ENCODE data around the gene CLEC4D.
"Not testable (repeated sequence)": the region's sequence is repeated elsewhere in the genome, so short reads cannot be mapped to it uniquely, and the experiment has no call there.

The CLEC4D gene

DNA sequence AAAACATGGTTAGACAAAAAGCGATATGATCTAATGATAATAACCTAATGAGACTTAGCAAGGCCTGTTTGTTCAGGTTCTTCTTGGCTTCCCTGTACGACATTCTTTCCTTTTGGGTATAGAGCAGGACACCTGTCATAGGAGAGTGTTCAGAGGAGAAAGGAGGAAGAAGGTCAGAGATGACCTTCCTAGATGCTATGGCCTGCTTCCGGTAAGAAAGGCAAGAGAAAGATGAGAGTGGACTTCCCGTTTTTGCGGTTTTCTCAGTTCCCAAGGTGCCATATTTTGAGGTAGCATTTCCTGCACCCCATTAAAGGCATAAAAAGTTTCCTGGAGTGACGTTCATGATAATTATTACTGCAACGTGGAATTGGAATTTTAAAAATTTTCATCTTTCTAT is 18.7 kb downstream of the CLEC4D start:
- DNase-seq (ENCODE audit: low read depth in 2 of 2) = no peak

DNA sequence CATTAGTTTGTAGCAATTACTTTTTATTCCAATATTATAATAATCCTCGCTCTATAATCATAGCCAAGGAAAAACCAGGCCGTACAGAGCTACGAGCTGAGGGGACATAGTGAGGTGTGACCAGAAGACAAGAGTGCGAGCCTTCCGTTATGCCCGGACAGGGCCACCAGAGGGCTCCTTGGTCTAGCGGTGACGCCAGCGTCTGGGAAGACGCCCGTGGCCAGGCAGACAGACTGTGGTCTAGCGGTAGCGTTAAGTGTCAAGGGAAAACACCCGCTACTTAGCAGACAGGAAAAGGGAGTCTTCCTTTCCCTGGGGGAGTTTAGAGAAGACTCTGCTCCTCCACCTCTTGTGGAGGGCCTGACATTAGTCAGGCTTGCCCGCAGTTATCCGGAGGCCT is 24.5 kb downstream of the CLEC4D start:
- DNase-seq (ENCODE audit: low read depth in 2 of 2) = not testable (repeated sequence)

DNA sequence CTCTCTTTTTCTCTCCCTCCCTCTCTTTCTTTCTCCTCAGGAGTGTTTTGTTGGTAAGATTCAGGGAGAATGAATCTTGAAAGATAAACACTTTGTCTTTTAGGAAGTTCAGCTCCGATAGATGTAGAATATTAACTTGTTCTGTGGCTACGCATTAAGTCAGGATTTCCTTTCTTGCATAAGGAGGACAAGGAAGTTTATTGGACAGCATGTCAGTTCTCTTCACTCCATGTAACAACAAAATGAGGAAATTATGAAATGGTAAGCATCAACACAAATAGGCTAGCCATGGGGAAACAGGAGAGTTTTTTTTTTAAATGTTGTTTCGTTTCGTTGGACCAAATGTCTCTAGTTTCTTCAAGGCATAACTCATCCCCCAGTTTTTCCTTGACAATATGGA is 27.5 kb downstream of the CLEC4D start, which contains the start of gene CLEC4E:
Gene CLEC4E (minus strand): TSS at position 75 of the 400 bp plus-strand sequence. CDS start 108 bp downstream, outside the sequence.
- not testable (repeated sequence) for DNase-seq (ENCODE audit: low read depth in 2 of 2)

DNA sequence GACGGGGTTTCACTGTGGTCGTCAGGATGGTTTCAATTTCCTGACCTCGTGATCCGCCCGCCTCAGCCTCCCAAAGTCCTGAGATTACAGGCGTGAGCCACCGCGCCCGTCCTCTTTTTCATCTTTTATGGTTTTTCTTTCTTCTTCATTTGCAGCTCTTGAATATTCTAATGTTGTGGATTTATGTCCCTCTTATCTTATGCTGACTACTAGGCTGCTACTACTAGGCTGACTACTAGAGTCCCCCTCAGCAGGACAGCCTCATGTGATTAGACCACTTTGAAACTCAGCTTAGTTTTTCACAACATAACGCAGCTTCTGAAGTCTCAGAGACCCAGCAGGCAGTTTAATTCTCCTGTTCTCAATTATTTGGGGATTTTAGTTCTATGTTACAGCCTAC is 28.3 kb downstream of the CLEC4D start:
- DNase-seq (ENCODE audit: low read depth in 2 of 2) = no peak

DNA sequence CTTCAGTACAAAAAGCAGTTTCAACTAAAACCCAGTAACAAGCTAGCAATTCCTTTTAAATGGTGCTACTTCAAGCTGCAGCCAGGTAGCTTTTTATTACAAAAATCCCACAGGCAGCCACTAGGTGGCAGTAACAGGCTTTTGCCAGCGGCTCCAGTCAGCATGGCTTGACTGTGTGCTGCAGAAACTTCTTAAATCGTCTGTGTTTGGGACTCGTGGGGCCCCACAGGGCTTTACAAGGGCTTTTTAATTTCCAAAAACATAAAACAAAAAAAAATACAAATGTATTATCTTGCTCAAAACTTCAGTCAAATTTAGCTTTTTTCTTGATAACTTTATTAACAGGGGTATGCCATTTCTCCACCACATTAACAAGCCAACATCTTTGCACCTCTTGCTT is 31.0 kb downstream of the CLEC4D start:
- peak; percentile 44 to 56 for DNase-seq (ENCODE audit: low read depth in 2 of 2)

DNA sequence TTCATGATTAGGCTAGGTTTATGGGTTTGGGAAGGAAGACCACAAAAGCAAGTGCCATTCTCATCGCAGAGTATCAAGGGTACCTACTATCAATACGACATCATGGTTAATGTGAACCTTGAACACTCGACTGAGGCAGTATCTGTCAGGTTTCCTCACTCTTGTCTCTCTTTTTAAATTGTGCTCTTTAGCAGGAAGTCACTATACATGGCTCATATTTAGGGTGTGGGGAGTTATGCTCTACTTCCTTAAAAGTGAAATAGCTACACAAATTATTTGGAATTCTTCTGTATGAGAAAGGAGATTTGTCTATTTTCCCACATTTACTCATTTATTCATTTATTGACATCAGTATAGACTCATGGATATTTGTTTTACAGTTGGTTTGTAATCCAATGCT is 33.3 kb downstream of the CLEC4D start:
- DNase-seq (ENCODE audit: low read depth in 2 of 2) = no peak

DNA sequence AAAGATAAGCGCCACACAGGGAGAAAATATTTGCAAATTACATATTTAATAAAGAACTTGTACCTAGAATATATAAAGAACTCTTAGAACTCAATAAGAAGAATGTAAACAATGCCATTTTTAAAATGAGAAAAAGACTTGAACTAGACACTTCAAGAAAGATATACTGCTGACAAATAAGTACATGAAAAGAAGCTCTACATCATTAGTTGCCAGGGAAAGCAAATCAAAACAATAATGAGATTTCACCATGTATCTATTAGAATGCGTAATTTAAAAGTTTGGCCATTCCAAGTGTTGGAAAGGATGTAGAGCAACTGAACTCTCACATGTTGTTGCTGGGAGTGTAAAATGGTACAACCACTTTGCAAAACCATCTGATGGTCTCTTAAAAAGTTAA is 34.3 kb downstream of the CLEC4D start:
- DNase-seq (ENCODE audit: low read depth in 2 of 2) = no peak

DNA sequence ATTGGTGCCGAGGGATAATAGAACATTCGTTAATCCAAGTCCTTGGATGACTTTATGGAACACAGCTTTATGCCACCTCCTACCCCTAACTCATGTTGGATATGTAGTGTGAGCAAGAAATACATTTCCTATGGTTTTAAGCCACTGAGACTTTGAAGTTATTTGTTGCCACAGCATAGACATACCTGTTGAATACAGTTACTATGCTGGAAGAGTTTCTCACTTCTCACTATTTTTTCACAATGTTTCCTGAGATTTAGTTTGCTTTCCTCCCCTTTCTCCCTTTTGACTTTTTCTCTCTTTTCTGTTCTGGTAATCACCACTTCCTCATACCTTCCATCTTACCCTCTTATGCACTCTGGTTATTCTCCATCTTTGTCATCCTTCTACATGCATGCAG is 34.9 kb downstream of the CLEC4D start:
- no peak for DNase-seq (ENCODE audit: low read depth in 2 of 2)

DNA sequence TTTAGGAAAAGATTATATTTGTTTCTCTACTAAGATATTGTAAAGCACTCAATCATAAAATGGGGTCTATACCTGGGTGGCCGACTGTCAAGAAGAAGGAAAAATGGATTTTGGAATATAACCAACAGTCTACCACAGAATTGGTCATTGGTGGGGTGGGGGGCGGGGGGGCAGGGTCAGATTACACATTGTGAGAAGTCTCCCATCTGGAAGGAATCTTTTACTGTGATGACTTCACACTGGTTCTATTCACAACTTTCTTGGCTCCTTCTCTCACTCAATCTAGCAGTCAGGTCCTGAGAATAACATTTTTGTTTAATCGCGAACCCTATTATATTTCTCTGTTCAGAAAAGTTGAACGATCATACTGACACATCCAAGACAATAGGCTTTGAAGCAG is 36.1 kb downstream of the CLEC4D start:
- no peak for DNase-seq (ENCODE audit: low read depth in 2 of 2)

DNA sequence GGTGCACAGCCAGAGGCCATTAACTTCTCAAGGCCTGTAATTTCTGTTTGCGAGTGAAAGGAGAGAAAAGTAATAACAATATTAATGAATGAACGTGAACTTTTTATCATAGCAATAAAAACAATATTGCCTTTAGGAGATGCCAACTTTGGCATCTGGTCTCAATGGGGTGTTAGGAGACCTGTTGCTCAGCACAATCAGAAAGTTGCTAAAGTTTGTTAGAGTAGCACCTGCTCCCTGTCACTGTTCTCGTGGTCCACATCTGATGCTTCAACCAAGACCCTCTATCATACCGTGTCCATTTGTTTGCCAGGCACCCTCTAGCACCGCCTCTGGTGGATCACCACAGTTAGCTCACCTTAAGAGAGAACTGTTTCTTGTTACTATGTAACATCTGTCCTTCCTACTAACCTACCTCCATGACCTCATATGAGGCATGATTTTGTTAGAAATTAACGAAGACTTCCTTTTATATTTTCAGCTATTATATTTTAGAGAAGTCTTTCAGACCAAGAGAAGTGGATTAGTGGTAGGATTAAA is 39.9 kb downstream of the CLEC4D start:
- no peak for DNase-seq (ENCODE audit: low read depth in 2 of 2)

DNA sequence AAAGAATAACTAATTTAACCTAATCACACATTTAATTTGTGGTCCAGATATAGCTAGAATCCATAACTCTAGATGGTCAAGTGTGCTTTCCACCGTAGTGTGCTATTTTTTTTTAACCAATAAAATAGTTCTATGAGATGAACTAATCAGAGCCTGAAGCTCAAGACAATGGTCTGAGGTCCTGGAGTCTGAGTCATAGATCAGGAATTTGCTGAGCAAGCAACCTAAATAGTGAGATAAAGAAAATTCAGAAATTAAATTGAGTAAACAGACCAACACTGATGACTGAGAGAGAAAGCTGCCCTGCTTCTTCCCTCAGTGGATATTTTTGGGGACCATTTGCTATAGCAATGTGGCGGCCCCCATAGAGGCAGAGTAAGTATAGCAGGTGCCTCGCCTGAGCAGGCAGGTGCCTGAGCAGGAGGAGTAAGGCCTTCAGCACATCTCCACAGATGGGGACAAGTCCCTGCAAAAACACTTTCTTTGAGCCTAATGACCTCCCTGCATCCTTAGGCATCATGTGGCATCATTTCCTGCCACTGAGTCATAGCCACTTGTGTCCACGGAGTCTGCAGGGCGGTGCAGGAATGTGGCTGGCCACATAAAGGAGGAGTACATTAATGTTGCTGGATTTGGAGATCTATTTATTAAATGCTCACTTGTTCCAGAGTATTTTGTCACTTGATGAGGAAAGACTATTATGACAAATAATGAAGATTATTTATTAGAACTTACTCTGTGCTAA is 41.3 kb downstream of the CLEC4D start:
- no peak for DNase-seq (ENCODE audit: low read depth in 2 of 2)

DNA sequence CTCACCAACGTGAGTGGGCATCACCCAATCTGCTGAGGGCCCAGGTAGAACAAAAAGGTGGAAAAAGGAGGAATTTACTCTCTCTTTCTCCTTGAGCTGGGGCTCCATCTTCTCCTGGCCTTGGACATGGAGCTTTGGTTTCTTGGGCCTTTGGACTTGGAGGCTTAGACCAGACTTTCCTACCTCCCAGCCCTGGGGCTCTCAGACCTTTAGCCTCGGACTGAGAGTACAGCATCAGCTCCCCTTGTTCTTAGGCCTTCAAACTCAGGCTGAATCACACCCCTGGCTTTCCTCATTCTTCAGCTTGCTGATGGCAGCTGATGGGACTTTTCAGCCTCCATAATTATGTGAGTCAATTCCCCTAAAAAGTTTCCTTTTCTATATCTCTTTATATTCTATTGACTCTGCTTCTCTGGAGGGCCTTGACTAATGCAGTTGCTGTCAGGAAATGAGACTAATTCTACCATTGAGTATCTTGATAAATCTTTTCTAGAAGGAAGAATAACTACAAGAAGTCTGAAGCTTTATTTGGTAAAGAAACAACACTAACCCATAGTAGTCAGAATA is 43.3 kb downstream of the CLEC4D start:
- DNase-seq (ENCODE audit: low read depth in 2 of 2) = no peak

DNA sequence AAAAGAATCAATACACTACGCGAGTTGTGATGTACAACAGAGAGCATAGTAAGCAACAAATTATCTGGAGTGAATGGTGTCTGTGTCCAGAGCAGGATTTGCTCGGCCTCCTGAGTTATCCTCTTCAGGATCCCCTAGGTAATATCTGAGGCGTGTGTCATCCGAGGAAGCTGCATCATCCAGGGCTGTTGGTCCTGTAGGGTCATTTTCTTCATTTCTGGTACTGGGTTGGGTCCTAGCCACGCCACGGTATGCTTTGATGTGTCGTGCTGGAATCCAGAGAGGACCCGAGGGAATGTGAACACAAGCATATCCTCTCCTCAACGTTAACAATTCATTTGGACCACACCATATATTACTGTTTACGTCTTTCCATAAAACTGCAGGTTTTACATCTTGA is 46.4 kb downstream of the CLEC4D start:
- no peak for DNase-seq (ENCODE audit: low read depth in 2 of 2)

DNA sequence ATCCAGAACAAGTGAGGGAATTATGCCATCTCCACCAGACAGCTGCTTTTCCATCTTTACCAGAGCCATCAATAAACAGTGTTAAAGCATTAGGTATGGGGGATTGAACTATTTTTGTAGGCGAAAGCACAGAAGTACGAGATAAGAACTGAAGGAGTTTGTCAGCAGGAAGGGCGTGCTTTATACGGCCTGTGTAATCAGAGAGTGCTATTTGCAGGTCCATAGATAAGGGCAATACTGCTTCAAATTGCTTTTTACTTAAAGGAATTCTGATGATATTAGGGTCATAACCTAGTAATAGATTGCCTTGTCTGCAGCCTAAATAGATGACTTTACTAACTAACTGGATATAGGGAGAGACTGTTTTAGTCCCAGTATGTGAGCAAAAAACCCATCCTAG is 47.7 kb downstream of the CLEC4D start:
- DNase-seq (ENCODE audit: low read depth in 2 of 2) = no peak

DNA sequence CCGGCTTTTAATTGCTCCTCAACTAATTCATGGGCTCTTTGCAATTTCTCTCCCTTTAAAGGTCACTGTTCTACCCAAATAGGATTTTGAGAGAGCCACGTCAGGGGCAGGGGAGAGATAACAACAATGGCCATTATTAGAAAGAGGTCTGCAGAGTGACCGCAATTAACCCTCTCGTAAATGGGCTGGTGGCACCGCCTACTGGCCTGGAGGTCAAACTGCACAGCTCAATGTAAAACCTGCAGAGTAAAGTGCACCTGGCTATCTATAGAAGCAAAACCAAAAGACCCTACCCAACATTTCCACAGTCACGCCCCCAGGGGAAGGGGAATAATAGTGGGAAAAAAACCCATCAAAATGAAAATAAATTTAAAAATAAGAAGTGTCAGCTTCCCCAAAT is 49.0 kb downstream of the CLEC4D start:
- no peak for DNase-seq (ENCODE audit: low read depth in 2 of 2)

DNA sequence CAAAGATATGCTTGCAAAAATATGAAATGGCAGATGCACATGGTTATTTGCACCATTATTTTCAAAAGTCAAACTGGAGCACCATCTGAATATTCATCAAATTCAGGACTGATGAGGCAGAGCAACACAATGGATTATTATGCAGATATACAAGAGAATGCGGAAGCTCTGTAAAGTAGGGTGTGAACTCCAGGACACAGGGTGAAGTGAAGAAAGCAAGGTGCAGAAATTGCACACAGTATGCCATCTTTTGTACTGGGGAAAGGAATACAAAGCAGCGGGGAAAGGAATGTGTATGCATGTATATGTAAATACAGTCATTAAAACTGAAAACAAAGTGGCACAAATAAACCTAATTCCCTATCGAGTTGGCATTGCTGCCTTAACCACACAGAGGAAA is 50.1 kb downstream of the CLEC4D start:
- DNase-seq (ENCODE audit: low read depth in 2 of 2) = no peak

DNA sequence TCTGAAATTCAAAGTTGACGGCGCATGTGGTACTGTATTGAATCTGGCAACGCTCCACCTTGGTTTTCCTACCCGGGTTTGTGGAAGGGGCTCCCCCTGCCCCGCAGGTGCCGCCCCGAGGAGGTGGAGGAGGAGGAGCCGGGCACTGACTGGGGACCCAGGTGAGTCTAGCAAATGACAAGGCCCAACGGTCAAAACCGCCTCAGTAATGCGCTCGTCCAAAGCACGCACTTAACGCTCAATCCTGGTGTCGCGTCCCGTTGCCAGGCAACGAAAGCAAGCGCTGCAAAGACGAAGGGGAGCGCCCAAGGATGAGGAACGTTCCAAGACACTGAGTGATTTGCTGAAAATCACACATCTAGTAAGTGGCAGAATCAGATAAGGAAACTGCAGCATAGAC is 51.4 kb downstream of the CLEC4D start:
- no peak for DNase-seq (ENCODE audit: low read depth in 2 of 2)

DNA sequence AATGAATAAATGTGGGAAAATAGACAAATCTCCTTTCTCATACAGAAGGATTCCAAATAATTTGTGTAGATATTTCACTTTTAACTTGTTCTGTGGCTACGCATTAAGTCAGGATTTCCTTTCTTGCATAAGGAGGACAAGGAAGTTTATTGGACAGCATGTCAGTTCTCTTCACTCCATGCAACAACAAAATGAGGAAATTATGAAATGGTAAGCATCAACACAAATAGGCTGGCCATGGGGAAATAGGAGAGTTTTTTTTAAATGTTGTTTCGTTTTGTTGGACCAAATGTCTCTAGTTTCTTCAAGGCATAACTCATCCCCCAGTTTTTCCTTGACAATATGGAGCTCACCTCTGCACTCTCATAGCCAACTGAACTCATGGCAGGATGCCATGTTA is 52.7 kb downstream of the CLEC4D start:
- not testable (repeated sequence) for DNase-seq (ENCODE audit: low read depth in 2 of 2)

DNA sequence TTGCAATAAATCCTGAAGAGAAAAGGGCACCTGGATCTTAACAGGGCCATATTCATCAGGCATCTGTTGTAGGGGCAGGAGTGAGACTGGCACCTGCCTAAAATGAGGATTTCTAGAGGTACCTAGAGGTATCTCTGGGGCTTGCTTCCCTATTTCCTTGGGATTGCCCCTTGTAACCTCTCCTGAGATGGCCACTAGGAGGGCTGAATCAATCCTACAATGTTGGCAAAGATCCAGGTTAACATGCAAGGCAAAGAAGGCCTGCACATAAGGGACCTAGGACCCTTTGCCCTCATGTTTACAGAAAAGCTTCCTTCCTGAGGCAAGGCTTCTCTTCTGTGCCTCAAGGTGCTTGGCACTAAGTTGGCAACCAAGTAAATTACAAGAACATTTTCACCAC is 53.2 kb downstream of the CLEC4D start:
- DNase-seq (ENCODE audit: low read depth in 2 of 2) = no peak

All from stimulated activated CD8-positive, alpha-beta memory T cell treated with anti-CD3 and anti-CD28 coated beads, Interleukin-7, amount 100 ng/mL, for 4 hours (primary cell).